Lung (tissue), 12 donors: ENCODE results near the gene LRRC8C. TPM values are rescaled to one million over a fixed set of nuclear protein-coding genes. Genes with fewer than 3 reads are reported as not detected.

ENCODE experiments used
- ATAC-seq: fragments of 200-7000 bp; cut with Tn5 transposase; one replicate; pipeline ENCODE4 v1.9.1; 2020; ENCODE audit warnings: moderate number of reproducible peaks; ENCODE audit not compliant: insufficient read depth, low FRiP score
- DNase-seq, 3 donors: peaks; one replicate each; pipeline ENCODE4 v3.0.0-alpha.2; 2013 to 2017
- H3K27ac ChIP-seq, 2 donors: one replicate each; pipeline ENCODE4 v1.5.1; 2013; ENCODE audit warnings: mild to moderate bottlenecking in 2 of 2, moderate library complexity in 2 of 2, control low read depth in 1 of 2, inconsistent platforms in 1 of 2, low read depth in 1 of 2, low read length in 1 of 2
- H3K27me3 ChIP-seq, 3 donors: one replicate each; pipeline ENCODE4 v1.5.1; 2013; ENCODE audit warnings: low read length in 2 of 3; ENCODE audit not compliant: control insufficient read depth in 3 of 3, insufficient read depth in 3 of 3
- H3K36me3 ChIP-seq, 4 donors: one replicate each; pipeline ENCODE4 v1.5.1; 2013; ENCODE audit warnings: low read length in 4 of 4, mild to moderate bottlenecking in 1 of 4, moderate library complexity in 1 of 4; ENCODE audit not compliant: control insufficient read depth in 4 of 4, insufficient read depth in 4 of 4
- H3K4me1 ChIP-seq, 5 donors: one replicate each; pipeline ENCODE4 v1.5.1; 2013; ENCODE audit warnings: low read length in 5 of 5, mild to moderate bottlenecking in 2 of 5, moderate library complexity in 1 of 5; ENCODE audit not compliant: control insufficient read depth in 5 of 5, insufficient read depth in 5 of 5
- H3K4me3 ChIP-seq: one replicate; pipeline ENCODE4 v1.5.1; 2013; ENCODE audit warnings: mild to moderate bottlenecking, control low read depth, moderate library complexity
- H3K9ac ChIP-seq, 2 donors: one replicate each; pipeline ENCODE4 v1.5.1; 2013; ENCODE audit warnings: low read length in 2 of 2, control low read depth in 1 of 2; ENCODE audit not compliant: insufficient read depth in 1 of 2
- H3K9me3 ChIP-seq, 4 donors: one replicate each; pipeline ENCODE4 v1.5.1; 2013; ENCODE audit warnings: low read length in 3 of 4, mild to moderate bottlenecking in 1 of 4, moderate library complexity in 1 of 4; ENCODE audit not compliant: control insufficient read depth in 4 of 4, insufficient read depth in 3 of 4
- CTCF ChIP-seq: IDR thresholded peaks from 2 replicates; pipeline ENCODE4 v1.5.1; 2012; ENCODE audit warnings: mild to moderate bottlenecking; ENCODE audit errors: control extremely low read depth, extremely low read depth
- WGBS, 2 donors: extraction: QIAGEN DNeasy Blood & Tissue Kit; methylation state at CpG; one replicate each; pipeline ENCODE4 v1.1.7; 2013; 5-methylcytosine and 5-hydroxymethylcytosine counted together
- polyA plus RNA-seq, 2 donors: library from polyadenylated mRNA; stranded (reverse); fragments of 200-250 nt; gene quantifications; one replicate each; pipeline ENCODE4 v1.2.1, GENCODE V29; 2013
- total RNA-seq, 2 donors: library from RNA; depleted of rRNA in 1 of 2; stranded (reverse); fragments of >200 nt in 1 of 2; gene quantifications; one replicate each; pipeline ENCODE4 v1.2.1, GENCODE V29; 2014 to 2021
- donor health status: control.
- donor health status: control.
- donor health status: Bipolar disorder and iron deficiency.
- donor health status: healthy.
- donor health status: DM: yes; HTN: yes; CAD: no.

LRRC8C gene
- total and polyA plus RNA-seq, 4 donors = 3.3 to 11.7 (median 6.9) TPM

- Histone ChIP-seq H3K27me3 (no peaks in the 10 kb centered on the region), H3K9me3 (no peaks in the 10 kb centered on the region), H3K4me1 (peaks cover 0 to 3% (median 0%) of the 10 kb centered on the region in 5 donors), H3K36me3 (no peaks in the 10 kb centered on the region), H3K9ac (no peak overlapping the region), H3K4me3 (no peak overlapping the region), H3K27ac (peak overlapping the region in 1 of 2 donors; percentile 18)
- 75 to 79% methylated on average over 9 of the region's 9 CpGs for whole genome bisulfite sequencing, 2 donors
- DNase-seq = no peak
- TF ChIP-seq CTCF = no peak
- no peak for ATAC-seq
These were observed 11.3 kb downstream of the LRRC8C start for GRCh38 chr1:89644119-89644814.

GRCh38 chr1:89646259-89646658 is 13.3 kb downstream of the LRRC8C start:
- Histone ChIP-seq H3K9me3 (no peaks in the 10 kb centered on the region), H3K27ac (no peak overlapping the region), H3K27me3 (no peaks in the 10 kb centered on the region), H3K36me3 (no peaks in the 10 kb centered on the region), H3K9ac (no peak overlapping the region), H3K4me1 (peaks cover 0 to 4% (median 0%) of the 10 kb centered on the region in 5 donors), H3K4me3 (no peak overlapping the region)
- DNase-seq (no peak), ATAC-seq (no peak)
- no peak for TF ChIP-seq CTCF
- 0 to 44% methylated on average over 1 of the region's 1 CpG for WGBS, 2 donors

- H3K9me3 ChIP-seq = no peaks in the 10 kb centered on the region
- TF ChIP-seq CTCF = no peak
- H3K9ac ChIP-seq = no peak overlapping the region
- no peak overlapping the region for H3K27ac ChIP-seq
- DNase-seq = no peak
- no peak overlapping the region for H3K4me3 ChIP-seq
- peaks cover 0 to 4% (median 0%) of the 10 kb centered on the region in 5 donors for H3K4me1 ChIP-seq
- H3K27me3 ChIP-seq = no peaks in the 10 kb centered on the region
- ATAC-seq = no peak
- H3K36me3 ChIP-seq = no peaks in the 10 kb centered on the region
These were observed 16.9 kb downstream of the LRRC8C start for GRCh38 chr1:89649783-89650182.

- WGBS, 2 donors = 85 to 88% methylated on average over 2 of the region's 2 CpGs
- no peak for TF ChIP-seq CTCF
- Histone ChIP-seq H3K4me3 (no peak overlapping the region), H3K9ac (no peak overlapping the region), H3K4me1 (peaks cover 0 to 11% (median 0%) of the 10 kb centered on the region in 5 donors), H3K9me3 (no peaks in the 10 kb centered on the region), H3K36me3 (no peaks in the 10 kb centered on the region), H3K27ac (no peak overlapping the region), H3K27me3 (no peaks in the 10 kb centered on the region)
- DNase-seq (no peak), ATAC-seq (no peak)
These were observed 19.5 kb downstream of the LRRC8C start for GRCh38 chr1:89652373-89652772.
